HepG2 (cell line): Measurements from ENCODE around the gene ADAM20. TPM values are rescaled to one million over a fixed set of nuclear protein-coding genes. Genes with fewer than 3 reads are reported as not detected.

Experiments used
- ATAC-seq: fragments of 200-7000 bp; cut with Tn5 transposase; 3 replicates; pipeline ENCODE4 v1.9.1; 2020; ENCODE audit warnings: mild to moderate bottlenecking, moderate library complexity
- BruUV-seq: library from RNA; stranded (reverse); fragments of 400-500 nt; replicated peaks from 2 replicates; lab custom pipeline; 2021; lab: Mats Ljungman, UMichigan
- CTCF ChIA-PET: fragments of 300-600 bp; formaldehyde crosslinking; extraction: SDS; loops from one replicate; lab custom pipeline; 2021; ENCODE audit warnings: low total read pairs, inconsistent platforms, low intra/inter-chr PET ratio; lab: Yijun Ruan, JAX
- POLR2A ChIA-PET: fragments of 350-600 bp; sonication (Branson Sonifier 250); formaldehyde crosslinking; loops from one replicate; lab custom pipeline; 2020; ENCODE audit warnings: antibody characterized with exemption, inconsistent platforms; lab: Yijun Ruan, JAX
- DNase-seq: peaks from one replicate; pipeline ENCODE4 v3.0.0-alpha.2; 2015; ENCODE audit warnings: low spot score
- FAIRE-seq: peaks from 3 replicates; lab custom pipeline; 2011; peaks lifted over from hg19 to GRCh38; lab: Jason Lieb, UNC
- H2AFZ ChIP-seq: one replicate; pipeline ENCODE4 v1.6.1; 2011; ENCODE audit warnings: low read length, inconsistent platforms
- H3K27ac ChIP-seq: fragments of 300-600 bp; 3 replicates; pipeline ENCODE4 v1.8.0; 2011; ENCODE audit warnings: mixed run types, mild to moderate bottlenecking, mixed read lengths, low read length, inconsistent platforms; ENCODE audit not compliant: insufficient read depth; ENCODE audit errors: extremely low read length
- H3K27me3 ChIP-seq, 2 experiments: fragments of 200-600 bp in 1 of 2; 2 replicates in 1 of 2; 3 replicates in 1 of 2; pipeline versions ENCODE4 v1.6.0 to v1.8.0; 2011; ENCODE audit warnings: low read length in 2 of 2, mild to moderate bottlenecking in 2 of 2, moderate library complexity in 2 of 2, inconsistent platforms in 1 of 2; ENCODE audit not compliant: insufficient read depth in 2 of 2, control insufficient read depth in 1 of 2
- H3K36me3 ChIP-seq, 2 experiments: fragments of 200-600 bp in 1 of 2; replicated peaks in 1 of 2; 2 replicates in 1 of 2; 3 replicates in 1 of 2; pipeline versions ENCODE4 v1.5.1 to v1.8.0; 2011; ENCODE audit warnings: low read length in 2 of 2, inconsistent platforms in 1 of 2; ENCODE audit not compliant: insufficient read depth in 2 of 2, control insufficient read depth in 1 of 2
- H3K4me1 ChIP-seq: 2 replicates; pipeline ENCODE4 v1.5.1; 2012; ENCODE audit warnings: low read length, inconsistent platforms; ENCODE audit not compliant: insufficient read depth
- H3K4me2 ChIP-seq: 2 replicates; pipeline ENCODE4 v1.6.0; 2011; ENCODE audit warnings: low read depth, low read length, inconsistent platforms
- H3K4me3 ChIP-seq, 3 experiments: fragments of 200-600 bp in 1 of 3; sonication (generic), shearing (Covaris generic) in 1 of 3; replicated peaks in 1 of 3; 2 replicates each; pipeline ENCODE4 v1.5.1; 2011 to 2016; ENCODE audit warnings: low read length in 3 of 3, inconsistent platforms in 2 of 3, low read depth in 2 of 3, mild to moderate bottlenecking in 2 of 3, control low read depth in 1 of 3, mixed read lengths in 1 of 3; ENCODE audit not compliant: insufficient read depth in 1 of 3
- H3K79me2 ChIP-seq: one replicate; pipeline ENCODE4 v1.6.1; 2011; ENCODE audit warnings: low read length, inconsistent platforms; ENCODE audit not compliant: insufficient read depth
- H3K9ac ChIP-seq: 2 replicates; pipeline ENCODE4 v1.6.0; 2011; ENCODE audit warnings: mild to moderate bottlenecking, low read depth, low read length, inconsistent platforms; ENCODE audit not compliant: insufficient read depth
- H3K9me3 ChIP-seq: 2 replicates; pipeline ENCODE4 v1.5.1; 2012; ENCODE audit warnings: mild to moderate bottlenecking, low read length
- H4K20me1 ChIP-seq: 2 replicates; pipeline ENCODE4 v1.6.0; 2011; ENCODE audit warnings: inconsistent platforms, mild to moderate bottlenecking, low read length, moderate library complexity; ENCODE audit not compliant: insufficient read depth
- NAIF1 ChIP-seq: sonication (generic); formaldehyde crosslinking; IDR thresholded peaks from 2 replicates; pipeline ENCODE4 v1.5.0; 2020; ENCODE audit warnings: mild to moderate bottlenecking, missing genetic modification reagents, borderline replicate concordance
- NR2F1 ChIP-seq, 2 experiments: fragments of 450-650 bp in 1 of 2; formaldehyde crosslinking in 1 of 2; IDR thresholded peaks; 2 replicates each; pipeline versions ENCODE4 v1.5.0 to v1.6.1; 2016 to 2020; ENCODE audit warnings: mild to moderate bottlenecking in 1 of 2, missing compliant biosample characterization in 1 of 2, missing genetic modification reagents in 1 of 2, moderate library complexity in 1 of 2
- PAXIP1 ChIP-seq: sonication (generic); formaldehyde crosslinking; conservative IDR thresholded peaks from 2 replicates; pipeline ENCODE4 v1.4.0; 2020; ENCODE audit warnings: mild to moderate bottlenecking, missing genetic modification reagents, moderate library complexity
- SRSF9 ChIP-seq: fragments of 200-400 bp; formaldehyde crosslinking; IDR thresholded peaks from 2 replicates; pipeline ENCODE4 v1.6.1; 2018; ENCODE audit warnings: borderline replicate concordance, mild to moderate bottlenecking, low read depth, low read length; ENCODE audit not compliant: insufficient read depth, poor library complexity, severe bottlenecking
- SUZ12 ChIP-seq: fragments of 150-350 bp; IDR thresholded peaks from 2 replicates; pipeline ENCODE4 v1.6.1; 2014; ENCODE audit warnings: low read depth, low read length
- U2AF2 ChIP-seq: fragments of 200-400 bp; formaldehyde crosslinking; IDR thresholded peaks from 2 replicates; pipeline ENCODE4 v1.6.1; 2017; ENCODE audit warnings: low read depth, mild to moderate bottlenecking, low read length
- ZIK1 ChIP-seq: sonication (generic); formaldehyde crosslinking; IDR thresholded peaks from 2 replicates; pipeline ENCODE4 v1.5.0; 2020; ENCODE audit warnings: mild to moderate bottlenecking, low read depth, missing genetic modification reagents, borderline replicate concordance
- ZNF235 ChIP-seq: sonication (generic); formaldehyde crosslinking; IDR thresholded peaks from 2 replicates; pipeline ENCODE4 v1.8.1; 2023; ENCODE audit warnings: mild to moderate bottlenecking, missing genetic modification reagents, borderline replicate concordance
- ZNF263 ChIP-seq: sonication (generic); formaldehyde crosslinking; IDR thresholded peaks from 2 replicates; pipeline ENCODE4 v1.4.0; 2020; ENCODE audit warnings: missing genetic modification reagents
- ZNF543 ChIP-seq: sonication (generic); formaldehyde crosslinking; IDR thresholded peaks from 2 replicates; pipeline ENCODE4 v1.4.0; 2020; ENCODE audit warnings: mild to moderate bottlenecking, missing genetic modification reagents
- ZNF747 ChIP-seq: sonication (generic); formaldehyde crosslinking; IDR thresholded peaks from 2 replicates; pipeline ENCODE4 v1.8.1; 2023; ENCODE audit warnings: missing genetic modification reagents, mild to moderate bottlenecking, borderline replicate concordance
- WGBS: methylation state at CpG from one replicate; pipeline ENCODE4 v1.1.6; 2017; ENCODE audit warnings: low lambda C conversion rate; 5-methylcytosine and 5-hydroxymethylcytosine counted together
- in situ Hi-C: cut with HindIII; loops from 2 replicates; pipeline ENCODE4 v1.10.0; 2017; ENCODE audit warnings: low pct_unique_long_range_greater_than_20kb; ENCODE audit not compliant: extremely low pct_ligation_motif_present
- intact Hi-C: fragments of 100-400 bp; cut with micrococcal nuclease; formaldehyde crosslinking; loops from one replicate; pipeline ENCODE4 v1.10.0; 2022; ENCODE audit not compliant: unreplicated experiment
- polyA plus RNA-seq, 8 experiments: library from polyadenylated mRNA; depleted of rRNA in 3 of 8; stranded (reverse) in 7 of 8; unstranded in 1 of 8; fragments of >200 nt; fragmentation: Illumina TruSeq in 4 of 8; extraction: Trizol in 4 of 8; gene quantifications; 2 replicates each; pipeline versions ENCODE4 v1.2.1 to v1.2.3, GENCODE V29; 2011 to 2016; ENCODE audit warnings: low read depth in 4 of 8, missing spikeins in 1 of 8, mixed read lengths in 1 of 8; ENCODE audit not compliant: insufficient read depth in 1 of 8
- total RNA-seq, 5 experiments: library from RNA; depleted of rRNA; stranded (reverse); fragments of >200 nt; fragmentation: Illumina TruSeq; extraction: Trizol; gene quantifications; 2 replicates each; pipeline ENCODE4 v1.2.3, GENCODE V29; 2016; ENCODE audit warnings: low read depth in 1 of 5

The ADAM20 gene
- total and polyA plus RNA-seq, 2 of the 13 experiments (the other 11 are each of a cell fraction or from before 2014, with no cell fraction given), result 0.09 to 0.18 TPM

- Histone ChIP-seq H2AFZ (no peak overlapping the region), H3K4me1 (no peaks in the 10 kb centered on the region), H3K4me3 (no peak overlapping the region), H3K27ac (no peak overlapping the region), H3K27me3 (no peaks in the 10 kb centered on the region), H4K20me1 (no peaks in the 10 kb centered on the region; the same call in 1 of the 2 replicates), H3K9ac (no peak overlapping the region), H3K79me2 (no peaks in the 10 kb centered on the region), H3K36me3 (no peaks in the 10 kb centered on the region; a peak in 2 of 5 replicates), H3K4me2 (no peak overlapping the region), H3K9me3 (no peaks in the 10 kb centered on the region)
- 97% methylated on average over 2 of the region's 2 CpGs for WGBS
- FAIRE-seq, result no peak
- ChIA-PET CTCF (no interaction called here), POLR2A (no interaction called here)
- in situ Hi-C loops (loop anchor here (25.0 kb wide), 1 partner anchor 484 kb away; no protein-coding TSS in a partner anchor), intact Hi-C loops (no loop called here)
- no peak for ATAC-seq
- TF ChIP-seq SUZ12 (no peak), NR2F1 (CRISPR knock-in tag; IDR thresholded peaks at IDR 0.05) (no peak), NAIF1 (CRISPR knock-in tag) (no peak), ZNF235 (CRISPR knock-in tag) (no peak), ZNF543 (CRISPR knock-in tag) (no peak), ZIK1 (CRISPR knock-in tag) (no peak), PAXIP1 (CRISPR knock-in tag) (no peak), SRSF9 (no peak), ZNF263 (CRISPR knock-in tag) (no peak), U2AF2 (no peak), ZNF747 (no peak)
- BruUV-seq, result no TSS peak
- no peak for DNase-seq
Observed at GRCh38 chr14:70571139-70571538, 36.3 kb upstream of the ADAM20 start.
